A673 (cell line): ENCODE measurements around the gene SAXO1.

Experiments
- CTCF ChIP-seq: fragments of 300-800, 200-600 bp; sonication (generic); conservative IDR thresholded peaks from 2 replicates; pipeline ENCODE4 v1.5.1; 2017; ENCODE audit warnings: low read depth, mild to moderate bottlenecking, antibody characterized with exemption, low read length, moderate library complexity, mixed read lengths
- EZH2 ChIP-seq: fragments of 200-600 bp; sonication (generic); IDR thresholded peaks from 2 replicates; pipeline ENCODE4 v1.6.1; 2017; ENCODE audit warnings: borderline replicate concordance, low read depth, mild to moderate bottlenecking, mixed read lengths, antibody characterized with exemption, low read length; ENCODE audit not compliant: poor library complexity, severe bottlenecking

GRCh38 chr9:18911714-18912342, 121.2 kb downstream of the SAXO1 start:
- TF ChIP-seq CTCF (no peak), EZH2 (no peak)
